HepG2 (cell line): ENCODE results near the gene STRADA. TPM values are rescaled to one million over a fixed set of nuclear protein-coding genes. Genes with fewer than 3 reads are reported as not detected.

ENCODE experiments used
- BCL3 ChIP-seq: sonication (generic); formaldehyde crosslinking; IDR thresholded peaks from 2 replicates; pipeline ENCODE4 v1.5.1; 2020; ENCODE audit warnings: mild to moderate bottlenecking, missing genetic modification reagents, moderate library complexity
- DNMT3B ChIP-seq: conservative IDR thresholded peaks from 2 replicates; pipeline ENCODE4 v1.6.1; 2016; ENCODE audit warnings: missing biosample characterization, control low read depth
- FOXM1 ChIP-seq: sonication (generic); formaldehyde crosslinking; IDR thresholded peaks from 2 replicates; pipeline ENCODE4 v1.5.0; 2020; ENCODE audit warnings: missing genetic modification reagents
- FOXO1 ChIP-seq: sonication (generic); formaldehyde crosslinking; IDR thresholded peaks from 2 replicates; pipeline ENCODE4 v1.4.0; 2020; ENCODE audit warnings: missing genetic modification reagents
- FOXP4 ChIP-seq: sonication (generic); formaldehyde crosslinking; IDR thresholded peaks from 2 replicates; pipeline ENCODE4 v1.4.0; 2020; ENCODE audit warnings: missing genetic modification reagents
- KDM4B ChIP-seq: sonication (generic); formaldehyde crosslinking; IDR thresholded peaks from 2 replicates; pipeline ENCODE4 v1.4.0; 2020; ENCODE audit warnings: missing genetic modification reagents
- MATR3 ChIP-seq: sonication (generic); formaldehyde crosslinking; IDR thresholded peaks from 2 replicates; pipeline ENCODE4 v1.4.0; 2020; ENCODE audit warnings: missing genetic modification reagents
- MIER2 ChIP-seq: IDR thresholded peaks from 2 replicates; pipeline ENCODE4 v1.6.1; 2016; ENCODE audit warnings: missing biosample characterization, missing genetic modification reagents
- MXD4 ChIP-seq: IDR thresholded peaks from 2 replicates; pipeline ENCODE4 v1.6.1; 2016; ENCODE audit warnings: mild to moderate bottlenecking, missing biosample characterization, missing genetic modification reagents
- NFKB2 ChIP-seq: sonication (generic); formaldehyde crosslinking; IDR thresholded peaks from 2 replicates; pipeline ENCODE4 v1.4.0; 2020; ENCODE audit warnings: missing genetic modification reagents, borderline replicate concordance
- PPARG ChIP-seq: conservative IDR thresholded peaks from 2 replicates; pipeline ENCODE4 v1.6.1; 2016; ENCODE audit warnings: missing biosample characterization, missing genetic modification reagents
- REPIN1 ChIP-seq: sonication (generic); formaldehyde crosslinking; IDR thresholded peaks from 2 replicates; pipeline ENCODE4 v1.8.0; 2022; ENCODE audit warnings: missing genetic modification reagents, low read depth, mild to moderate bottlenecking, borderline replicate concordance
- SMYD3 ChIP-seq: sonication (generic); formaldehyde crosslinking; IDR thresholded peaks from 2 replicates; pipeline ENCODE4 v1.8.1; 2023; ENCODE audit warnings: mild to moderate bottlenecking, missing genetic modification reagents
- SNRNP70 ChIP-seq: fragments of 200-400 bp; formaldehyde crosslinking; IDR thresholded peaks from 2 replicates; pipeline ENCODE4 v1.6.1; 2017; ENCODE audit warnings: mild to moderate bottlenecking, low read depth, low read length, moderate library complexity
- TBX3 ChIP-seq: fragments of 450-650 bp; IDR thresholded peaks from 2 replicates; pipeline ENCODE4 v1.6.1; 2017; ENCODE audit warnings: antibody characterized with exemption, mild to moderate bottlenecking, inconsistent platforms, borderline replicate concordance
- TCF7L2 ChIP-seq: IDR thresholded peaks from 2 replicates; pipeline ENCODE4 v1.6.1; 2011; ENCODE audit warnings: mild to moderate bottlenecking, low read depth, low read length, moderate library complexity
- ZKSCAN5 ChIP-seq: sonication (generic); formaldehyde crosslinking; IDR thresholded peaks from 2 replicates; pipeline ENCODE4 v1.5.1; 2020; ENCODE audit warnings: mild to moderate bottlenecking, missing genetic modification reagents
- ZNF121 ChIP-seq: sonication (generic); formaldehyde crosslinking; IDR thresholded peaks from 2 replicates; pipeline ENCODE4 v1.5.0; 2020; ENCODE audit warnings: mild to moderate bottlenecking, missing genetic modification reagents
- ZNF7 ChIP-seq: IDR thresholded peaks from 2 replicates; pipeline ENCODE4 v1.6.1; 2016; ENCODE audit warnings: missing biosample characterization, missing genetic modification reagents
- ZNF839 ChIP-seq: sonication (generic); formaldehyde crosslinking; IDR thresholded peaks from 2 replicates; pipeline ENCODE4 v1.4.0; 2020; ENCODE audit warnings: missing genetic modification reagents, mild to moderate bottlenecking, borderline replicate concordance
- polyA plus RNA-seq, 8 experiments: library from polyadenylated mRNA; depleted of rRNA in 3 of 8; stranded (reverse) in 7 of 8; unstranded in 1 of 8; fragments of >200 nt; fragmentation: Illumina TruSeq in 4 of 8; extraction: Trizol in 4 of 8; gene quantifications; 2 replicates each; pipeline versions ENCODE4 v1.2.1 to v1.2.3, GENCODE V29; 2011 to 2016; ENCODE audit warnings: low read depth in 4 of 8, missing spikeins in 1 of 8, mixed read lengths in 1 of 8; ENCODE audit not compliant: insufficient read depth in 1 of 8
- total RNA-seq, 5 experiments: library from RNA; depleted of rRNA; stranded (reverse); fragments of >200 nt; fragmentation: Illumina TruSeq; extraction: Trizol; gene quantifications; 2 replicates each; pipeline ENCODE4 v1.2.3, GENCODE V29; 2016; ENCODE audit warnings: low read depth in 1 of 5
- TF ChIP-seq, protein P1 (sequence below): sonication (generic); formaldehyde crosslinking; IDR thresholded peaks from 2 replicates; pipeline ENCODE4 v1.4.0; 2020; ENCODE audit warnings: mild to moderate bottlenecking, missing genetic modification reagents
- TF ChIP-seq, protein P2 (sequence below): sonication (generic); formaldehyde crosslinking; IDR thresholded peaks from 2 replicates; pipeline ENCODE4 v1.4.0; 2020; ENCODE audit warnings: mild to moderate bottlenecking, missing genetic modification reagents

STRADA gene
- total and polyA plus RNA-seq, 2 of the 13 experiments (the other 11 are each of a cell fraction or from before 2014, with no cell fraction given), result 17.6 to 17.9 TPM

DNA sequence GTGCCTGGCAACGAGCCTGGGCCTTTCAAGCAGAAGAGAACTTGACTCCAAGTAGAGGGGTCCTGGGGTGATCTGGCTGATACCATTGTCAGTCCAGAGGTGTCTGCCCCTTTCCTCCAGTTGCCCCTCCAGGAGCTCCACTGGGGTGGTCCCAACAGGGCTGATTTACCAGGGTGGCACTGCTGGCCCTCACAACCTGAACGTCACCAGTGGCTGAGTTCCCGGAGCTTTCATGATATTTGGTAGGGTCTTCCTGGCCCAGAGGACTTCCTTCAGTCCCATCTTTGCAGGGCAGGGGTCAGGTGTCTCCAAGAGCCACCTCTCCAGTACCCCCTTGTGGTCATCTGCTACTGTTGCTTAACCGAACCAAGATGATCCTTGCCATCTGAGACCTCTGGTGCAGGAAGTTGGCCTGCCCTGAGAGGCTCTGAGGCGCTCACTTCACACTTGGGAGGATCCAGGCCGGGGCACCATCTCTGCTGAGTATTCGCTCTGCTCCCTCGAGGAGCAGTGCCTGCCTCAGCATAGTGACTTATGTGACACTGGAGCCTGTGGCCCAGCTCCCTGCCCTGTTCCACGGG lies 45.1 kb downstream of the STRADA start (continued):
- TF ChIP-seq, protein P1, sequence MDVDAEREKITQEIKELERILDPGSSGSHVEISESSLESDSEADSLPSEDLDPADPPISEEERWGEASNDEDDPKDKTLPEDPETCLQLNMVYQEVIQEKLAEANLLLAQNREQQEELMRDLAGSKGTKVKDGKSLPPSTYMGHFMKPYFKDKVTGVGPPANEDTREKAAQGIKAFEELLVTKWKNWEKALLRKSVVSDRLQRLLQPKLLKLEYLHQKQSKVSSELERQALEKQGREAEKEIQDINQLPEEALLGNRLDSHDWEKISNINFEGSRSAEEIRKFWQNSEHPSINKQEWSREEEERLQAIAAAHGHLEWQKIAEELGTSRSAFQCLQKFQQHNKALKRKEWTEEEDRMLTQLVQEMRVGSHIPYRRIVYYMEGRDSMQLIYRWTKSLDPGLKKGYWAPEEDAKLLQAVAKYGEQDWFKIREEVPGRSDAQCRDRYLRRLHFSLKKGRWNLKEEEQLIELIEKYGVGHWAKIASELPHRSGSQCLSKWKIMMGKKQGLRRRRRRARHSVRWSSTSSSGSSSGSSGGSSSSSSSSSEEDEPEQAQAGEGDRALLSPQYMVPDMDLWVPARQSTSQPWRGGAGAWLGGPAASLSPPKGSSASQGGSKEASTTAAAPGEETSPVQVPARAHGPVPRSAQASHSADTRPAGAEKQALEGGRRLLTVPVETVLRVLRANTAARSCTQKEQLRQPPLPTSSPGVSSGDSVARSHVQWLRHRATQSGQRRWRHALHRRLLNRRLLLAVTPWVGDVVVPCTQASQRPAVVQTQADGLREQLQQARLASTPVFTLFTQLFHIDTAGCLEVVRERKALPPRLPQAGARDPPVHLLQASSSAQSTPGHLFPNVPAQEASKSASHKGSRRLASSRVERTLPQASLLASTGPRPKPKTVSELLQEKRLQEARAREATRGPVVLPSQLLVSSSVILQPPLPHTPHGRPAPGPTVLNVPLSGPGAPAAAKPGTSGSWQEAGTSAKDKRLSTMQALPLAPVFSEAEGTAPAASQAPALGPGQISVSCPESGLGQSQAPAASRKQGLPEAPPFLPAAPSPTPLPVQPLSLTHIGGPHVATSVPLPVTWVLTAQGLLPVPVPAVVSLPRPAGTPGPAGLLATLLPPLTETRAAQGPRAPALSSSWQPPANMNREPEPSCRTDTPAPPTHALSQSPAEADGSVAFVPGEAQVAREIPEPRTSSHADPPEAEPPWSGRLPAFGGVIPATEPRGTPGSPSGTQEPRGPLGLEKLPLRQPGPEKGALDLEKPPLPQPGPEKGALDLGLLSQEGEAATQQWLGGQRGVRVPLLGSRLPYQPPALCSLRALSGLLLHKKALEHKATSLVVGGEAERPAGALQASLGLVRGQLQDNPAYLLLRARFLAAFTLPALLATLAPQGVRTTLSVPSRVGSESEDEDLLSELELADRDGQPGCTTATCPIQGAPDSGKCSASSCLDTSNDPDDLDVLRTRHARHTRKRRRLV, result no peak
- TF ChIP-seq ZKSCAN5 (CRISPR knock-in tag) (no peak), KDM4B (CRISPR knock-in tag) (no peak), ZNF7 (CRISPR knock-in tag) (no peak), ZNF839 (CRISPR knock-in tag) (no peak), FOXM1 (CRISPR knock-in tag) (no peak), TBX3 (no peak), DNMT3B (no peak), REPIN1 (CRISPR knock-in tag) (no peak), BCL3 (CRISPR knock-in tag) (0 out of 2 replicates have a peak, but pooled peaks have one; percentile 36), PPARG (CRISPR knock-in tag) (peak; percentile 90), FOXO1 (CRISPR knock-in tag) (no peak), TCF7L2 (no peak), NFKB2 (CRISPR knock-in tag) (0 out of 2 replicates have a peak, but pooled peaks have one; percentile 5), MXD4 (CRISPR knock-in tag) (no peak), SNRNP70 (no peak), FOXP4 (CRISPR knock-in tag) (no peak), SMYD3 (CRISPR knock-in tag) (no peak), MATR3 (CRISPR knock-in tag) (no peak), ZNF121 (no peak), MIER2 (CRISPR knock-in tag) (no peak)
- TF ChIP-seq, protein P2, sequence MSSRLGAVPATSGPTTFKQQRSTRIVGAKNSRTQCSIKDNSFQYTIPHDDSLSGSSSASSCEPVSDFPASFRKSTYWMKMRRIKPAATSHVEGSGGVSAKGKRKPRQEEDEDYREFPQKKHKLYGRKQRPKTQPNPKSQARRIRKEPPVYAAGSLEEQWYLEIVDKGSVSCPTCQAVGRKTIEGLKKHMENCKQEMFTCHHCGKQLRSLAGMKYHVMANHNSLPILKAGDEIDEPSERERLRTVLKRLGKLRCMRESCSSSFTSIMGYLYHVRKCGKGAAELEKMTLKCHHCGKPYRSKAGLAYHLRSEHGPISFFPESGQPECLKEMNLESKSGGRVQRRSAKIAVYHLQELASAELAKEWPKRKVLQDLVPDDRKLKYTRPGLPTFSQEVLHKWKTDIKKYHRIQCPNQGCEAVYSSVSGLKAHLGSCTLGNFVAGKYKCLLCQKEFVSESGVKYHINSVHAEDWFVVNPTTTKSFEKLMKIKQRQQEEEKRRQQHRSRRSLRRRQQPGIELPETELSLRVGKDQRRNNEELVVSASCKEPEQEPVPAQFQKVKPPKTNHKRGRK (CRISPR knock-in tag), result no peak
